HL-60 (cell line): ENCODE results near the gene HDGFL3.

ENCODE experiments used
- CTCF ChIP-seq: IDR thresholded peaks from one replicate; pipeline ENCODE4 v1.5.1; 2011; ENCODE audit warnings: low read length, control low read depth, inconsistent platforms; ENCODE audit not compliant: insufficient read depth
- GABPA ChIP-seq: IDR thresholded peaks from 2 replicates; pipeline ENCODE4 v1.6.1; 2012; ENCODE audit warnings: low read depth
- POLR2AphosphoS5 ChIP-seq: IDR thresholded peaks from 2 replicates; pipeline ENCODE4 v1.6.1; 2012; ENCODE audit warnings: low read depth

GRCh38 chr15:83112956-83113299, 94.7 kb downstream of the HDGFL3 start:
- no peak for TF ChIP-seq CTCF
- no peak for TF ChIP-seq POLR2AphosphoS5
- no peak for TF ChIP-seq GABPA
